ENCODE measurements around the gene MED4. TPM values are rescaled to one million over a fixed set of nuclear protein-coding genes. Genes with fewer than 3 reads are reported as not detected.

Gene MED4
- 44.5 TPM for polyA plus RNA-seq (2013, experiment 1 of 2)
- 47.2 TPM for polyA plus RNA-seq (2013, experiment 2 of 2)

- no peaks in the 10 kb centered on the region for H3K9me3 ChIP-seq (ENCODE audit: insufficient read depth, low read depth, low read length)
- 14% methylated on average over 54 of the region's 54 CpGs for WGBS
- no peaks in the 10 kb centered on the region for H3K36me3 ChIP-seq (ENCODE audit: insufficient read depth, low read length)
- H3K27me3 ChIP-seq (ENCODE audit: insufficient read depth, low read length): no peaks in the 10 kb centered on the region
- peaks cover 25% of the 10 kb centered on the region for H3K4me1 ChIP-seq (ENCODE audit: insufficient read depth, low read length)
- H3K27ac ChIP-seq (ENCODE audit: low read depth, low read length): peak within 1 kb of the TSS; percentile 74
- H3K4me3 ChIP-seq (ENCODE audit: low read length): peak within 1 kb of the TSS; percentile 94
- peak within 1 kb of the TSS; percentile 98 for H3K9ac ChIP-seq (ENCODE audit: low read depth, low read length)
Measured at GRCh38 chr13:48094781-48095502, at the start of gene MED4. Gene MED4 (minus strand): TSS chr13:48095104. CDS start chr13:48095078, 26 bp downstream.

GRCh38 chr13:48144413-48145035, 49.6 kb upstream of the MED4 start:
- no peak overlapping the region for H3K9ac ChIP-seq (ENCODE audit: low read depth, low read length)
- 97% methylated on average over 7 of the region's 7 CpGs for whole genome bisulfite sequencing
- no peak overlapping the region for H3K27ac ChIP-seq (ENCODE audit: low read depth, low read length)
- no peaks in the 10 kb centered on the region for H3K36me3 ChIP-seq (ENCODE audit: insufficient read depth, low read length)
- no peaks in the 10 kb centered on the region for H3K4me1 ChIP-seq (ENCODE audit: insufficient read depth, low read length)
- H3K4me3 ChIP-seq (ENCODE audit: low read length): no peak overlapping the region
- H3K9me3 ChIP-seq (ENCODE audit: insufficient read depth, low read depth, low read length): no peaks in the 10 kb centered on the region
- H3K27me3 ChIP-seq (ENCODE audit: insufficient read depth, low read length): no peaks in the 10 kb centered on the region

- Histone ChIP-seq H3K9ac (ENCODE audit: low read depth, low read length) (no peak overlapping the region), H3K4me3 (ENCODE audit: low read length) (no peak overlapping the region), H3K9me3 (ENCODE audit: insufficient read depth, low read depth, low read length) (no peaks in the 10 kb centered on the region), H3K4me1 (ENCODE audit: insufficient read depth, low read length) (no peaks in the 10 kb centered on the region), H3K36me3 (ENCODE audit: insufficient read depth, low read length) (no peaks in the 10 kb centered on the region), H3K27ac (ENCODE audit: low read depth, low read length) (no peak overlapping the region), H3K27me3 (ENCODE audit: insufficient read depth, low read length) (no peaks in the 10 kb centered on the region)
- WGBS: 90% methylated on average over 3 of the region's 3 CpGs
Measured at GRCh38 chr13:48142436-48142835, 47.5 kb upstream of the MED4 start.

- Histone ChIP-seq H3K27ac (ENCODE audit: low read depth, low read length) (no peak overlapping the region), H3K36me3 (ENCODE audit: insufficient read depth, low read length) (no peaks in the 10 kb centered on the region), H3K9ac (ENCODE audit: low read depth, low read length) (no peak overlapping the region), H3K4me1 (ENCODE audit: insufficient read depth, low read length) (no peaks in the 10 kb centered on the region), H3K27me3 (ENCODE audit: insufficient read depth, low read length) (no peaks in the 10 kb centered on the region), H3K9me3 (ENCODE audit: insufficient read depth, low read depth, low read length) (no peaks in the 10 kb centered on the region), H3K4me3 (ENCODE audit: low read length) (no peak overlapping the region)
- 91% methylated on average over 3 of the region's 4 CpGs for WGBS
Measured at GRCh38 chr13:48138270-48138669, 43.4 kb upstream of the MED4 start.

GRCh38 chr13:48132961-48133360, 38.1 kb upstream of the MED4 start:
- Histone ChIP-seq H3K4me1 (ENCODE audit: insufficient read depth, low read length) (no peaks in the 10 kb centered on the region; the same call in 1 of the 2 replicates), H3K36me3 (ENCODE audit: insufficient read depth, low read length) (no peaks in the 10 kb centered on the region), H3K9me3 (ENCODE audit: insufficient read depth, low read depth, low read length) (no peaks in the 10 kb centered on the region), H3K27ac (ENCODE audit: low read depth, low read length) (no peak overlapping the region), H3K27me3 (ENCODE audit: insufficient read depth, low read length) (no peaks in the 10 kb centered on the region), H3K9ac (ENCODE audit: low read depth, low read length) (no peak overlapping the region), H3K4me3 (ENCODE audit: low read length) (no peak overlapping the region)
- 96% methylated on average over 3 of the region's 3 CpGs for WGBS

- Histone ChIP-seq H3K36me3 (ENCODE audit: insufficient read depth, low read length) (no peaks in the 10 kb centered on the region), H3K4me1 (ENCODE audit: insufficient read depth, low read length) (peaks cover 12% of the 10 kb centered on the region), H3K9ac (ENCODE audit: low read depth, low read length) (no peak overlapping the region), H3K27me3 (ENCODE audit: insufficient read depth, low read length) (no peaks in the 10 kb centered on the region), H3K27ac (ENCODE audit: low read depth, low read length) (no peak overlapping the region), H3K9me3 (ENCODE audit: insufficient read depth, low read depth, low read length) (no peaks in the 10 kb centered on the region), H3K4me3 (ENCODE audit: low read length) (no peak overlapping the region)
- 51% methylated on average over 2 of the region's 2 CpGs for WGBS
Measured at GRCh38 chr13:48131533-48131932, 36.6 kb upstream of the MED4 start.

- 26% methylated on average over 4 of the region's 5 CpGs for WGBS
- Histone ChIP-seq H3K27me3 (ENCODE audit: insufficient read depth, low read length) (no peaks in the 10 kb centered on the region), H3K4me3 (ENCODE audit: low read length) (no peak overlapping the region), H3K4me1 (ENCODE audit: insufficient read depth, low read length) (peaks cover 12% of the 10 kb centered on the region), H3K9me3 (ENCODE audit: insufficient read depth, low read depth, low read length) (no peaks in the 10 kb centered on the region), H3K36me3 (ENCODE audit: insufficient read depth, low read length) (no peaks in the 10 kb centered on the region), H3K9ac (ENCODE audit: low read depth, low read length) (no peak overlapping the region), H3K27ac (ENCODE audit: low read depth, low read length) (no peak overlapping the region; the same call in 1 of the 2 replicates)
Measured at GRCh38 chr13:48126944-48127830, 32.3 kb upstream of the MED4 start.

GRCh38 chr13:48125794-48126228, 30.9 kb upstream of the MED4 start:
- 90% methylated on average over 7 of the region's 7 CpGs for WGBS

GRCh38 chr13:48123812-48124211, 28.9 kb upstream of the MED4 start:
- H3K9ac ChIP-seq (ENCODE audit: low read depth, low read length): no peak overlapping the region
- no peak overlapping the region for H3K27ac ChIP-seq (ENCODE audit: low read depth, low read length)
- H3K4me1 ChIP-seq (ENCODE audit: insufficient read depth, low read length): peaks cover 12% of the 10 kb centered on the region
- WGBS: 96% methylated on average over 8 of the region's 8 CpGs
- no peaks in the 10 kb centered on the region for H3K27me3 ChIP-seq (ENCODE audit: insufficient read depth, low read length)
- no peaks in the 10 kb centered on the region for H3K9me3 ChIP-seq (ENCODE audit: insufficient read depth, low read depth, low read length)
- H3K36me3 ChIP-seq (ENCODE audit: insufficient read depth, low read length): no peaks in the 10 kb centered on the region
- H3K4me3 ChIP-seq (ENCODE audit: low read length): no peak overlapping the region

More at GRCh38 chr13:48125794-48126228, 30.9 kb upstream of the MED4 start:
- Histone ChIP-seq H3K9ac (ENCODE audit: low read depth, low read length) (no peak overlapping the region), H3K27me3 (ENCODE audit: insufficient read depth, low read length) (no peaks in the 10 kb centered on the region), H3K4me1 (ENCODE audit: insufficient read depth, low read length) (peaks cover 12% of the 10 kb centered on the region), H3K9me3 (ENCODE audit: insufficient read depth, low read depth, low read length) (no peaks in the 10 kb centered on the region), H3K4me3 (ENCODE audit: low read length) (no peak overlapping the region), H3K27ac (ENCODE audit: low read depth, low read length) (no peak overlapping the region), H3K36me3 (ENCODE audit: insufficient read depth, low read length) (no peaks in the 10 kb centered on the region)

GRCh38 chr13:48121733-48122132, 26.8 kb upstream of the MED4 start:
- Histone ChIP-seq H3K27ac (ENCODE audit: low read depth, low read length) (no peak overlapping the region), H3K4me1 (ENCODE audit: insufficient read depth, low read length) (peaks cover 3% of the 10 kb centered on the region; the same call in 1 of the 2 replicates), H3K36me3 (ENCODE audit: insufficient read depth, low read length) (no peaks in the 10 kb centered on the region), H3K9ac (ENCODE audit: low read depth, low read length) (no peak overlapping the region), H3K9me3 (ENCODE audit: insufficient read depth, low read depth, low read length) (no peaks in the 10 kb centered on the region), H3K4me3 (ENCODE audit: low read length) (no peak overlapping the region), H3K27me3 (ENCODE audit: insufficient read depth, low read length) (no peaks in the 10 kb centered on the region)
- 96% methylated on average over 4 of the region's 4 CpGs for WGBS

- H3K36me3 ChIP-seq (ENCODE audit: insufficient read depth, low read length): no peaks in the 10 kb centered on the region
- H3K27ac ChIP-seq (ENCODE audit: low read depth, low read length): no peak overlapping the region
- H3K9me3 ChIP-seq (ENCODE audit: insufficient read depth, low read depth, low read length): no peaks in the 10 kb centered on the region
- 83% methylated on average over 1 of the region's 3 CpGs for WGBS
- no peaks in the 10 kb centered on the region for H3K4me1 ChIP-seq (ENCODE audit: insufficient read depth, low read length)
- H3K27me3 ChIP-seq (ENCODE audit: insufficient read depth, low read length): no peaks in the 10 kb centered on the region
- no peak overlapping the region for H3K4me3 ChIP-seq (ENCODE audit: low read length)
- no peak overlapping the region for H3K9ac ChIP-seq (ENCODE audit: low read depth, low read length)
Measured at GRCh38 chr13:48120241-48120640, 25.3 kb upstream of the MED4 start.
